Progenitor cell of endocrine pancreas (in vitro differentiated cells): ENCODE measurements around the gene NTMT1. TPM values are rescaled to one million over a fixed set of nuclear protein-coding genes. Genes with fewer than 3 reads are reported as not detected.

Source experiments
- DNase-seq: peaks from one replicate; pipeline ENCODE4 v3.0.0; 2021; ENCODE audit warnings: low spot score; ENCODE audit not compliant: unreplicated experiment
- H3K27ac Mint-ChIP-seq: 2 replicates; pipeline ENCODE4 v1.8.0; 2021; ENCODE audit warnings: mild to moderate bottlenecking, moderate library complexity, mixed read lengths
- H3K27me3 Mint-ChIP-seq: 2 replicates; pipeline ENCODE4 v1.8.0; 2021; ENCODE audit warnings: mixed read lengths
- H3K36me3 Mint-ChIP-seq: 2 replicates; pipeline ENCODE4 v1.8.0; 2022; ENCODE audit warnings: mixed read lengths; ENCODE audit not compliant: insufficient read depth
- H3K4me1 Mint-ChIP-seq: 2 replicates; pipeline ENCODE4 v1.8.0; 2021; ENCODE audit warnings: low read depth, mixed read lengths
- H3K4me3 Mint-ChIP-seq: 2 replicates; pipeline ENCODE4 v1.8.0; 2021; ENCODE audit warnings: low read depth, mild to moderate bottlenecking, moderate library complexity, mixed read lengths
- H3K9me3 Mint-ChIP-seq: 2 replicates; pipeline ENCODE4 v1.8.0; 2021; ENCODE audit warnings: low read depth, mixed read lengths
- CTCF ChIP-seq: fragments of 200-600 bp; sonication (generic); IDR thresholded peaks from one replicate; pipeline ENCODE4 v1.5.0; 2021; ENCODE audit warnings: antibody characterized with exemption, mild to moderate bottlenecking; ENCODE audit not compliant: unreplicated experiment
- total RNA-seq: library from RNA; stranded (reverse); gene quantifications from 2 replicates; pipeline ENCODE4 v1.2.1, GENCODE V29; 2021

The NTMT1 gene
- total RNA-seq, 1 donor from 2014 or later = 26.8 TPM

GRCh38 chr9:129628709-129629108, 2.7 kb downstream of the NTMT1 start:
- Mint-ChIP-seq H3K4me1 (peaks cover 17% of the 10 kb centered on the region), H3K27me3 (no peaks in the 10 kb centered on the region), H3K9me3 (no peaks in the 10 kb centered on the region), H3K27ac (no peak overlapping the region), H3K4me3 (no peak overlapping the region), H3K36me3 (peaks cover 2% of the 10 kb centered on the region)
- DNase-seq = no peak
- no peak for TF ChIP-seq CTCF

GRCh38 chr9:129629251-129629820, 3.4 kb downstream of the NTMT1 start:
- no peaks in the 10 kb centered on the region for H3K9me3 Mint-ChIP-seq
- no peak for DNase-seq
- no peaks in the 10 kb centered on the region for H3K27me3 Mint-ChIP-seq
- H3K4me3 Mint-ChIP-seq = no peak overlapping the region
- peaks cover 2% of the 10 kb centered on the region for H3K36me3 Mint-ChIP-seq
- H3K27ac Mint-ChIP-seq = no peak overlapping the region
- H3K4me1 Mint-ChIP-seq = peaks cover 15% of the 10 kb centered on the region
- no peak for TF ChIP-seq CTCF

- Mint-ChIP-seq H3K4me3 (no peak overlapping the region), H3K4me1 (peaks cover 15% of the 10 kb centered on the region)
Observed at GRCh38 chr9:129630967-129631673, 5.2 kb downstream of the NTMT1 start.

GRCh38 chr9:129631674-129632129, 5.7 kb downstream of the NTMT1 start:
- no peak overlapping the region for H3K4me3 Mint-ChIP-seq
- TF ChIP-seq CTCF = no peak
- peaks cover 4% of the 10 kb centered on the region for H3K36me3 Mint-ChIP-seq
- H3K9me3 Mint-ChIP-seq = no peaks in the 10 kb centered on the region
- peaks cover 11% of the 10 kb centered on the region for H3K4me1 Mint-ChIP-seq
- no peaks in the 10 kb centered on the region for H3K27me3 Mint-ChIP-seq
- DNase-seq = no peak
- H3K27ac Mint-ChIP-seq = no peak overlapping the region

More at GRCh38 chr9:129630967-129631673, 5.2 kb downstream of the NTMT1 start:
- peak overlapping the region; percentile 75 for H3K27ac Mint-ChIP-seq
- no peaks in the 10 kb centered on the region for H3K27me3 Mint-ChIP-seq
- peaks cover 4% of the 10 kb centered on the region for H3K36me3 Mint-ChIP-seq
- H3K9me3 Mint-ChIP-seq = no peaks in the 10 kb centered on the region
- no peak for DNase-seq
- no peak for TF ChIP-seq CTCF

- H3K4me1 Mint-ChIP-seq = peaks cover 4% of the 10 kb centered on the region
- no peak for DNase-seq
- no peaks in the 10 kb centered on the region for H3K27me3 Mint-ChIP-seq
- no peak for TF ChIP-seq CTCF
- no peaks in the 10 kb centered on the region for H3K9me3 Mint-ChIP-seq
- H3K36me3 Mint-ChIP-seq = peaks cover 4% of the 10 kb centered on the region
- H3K4me3 Mint-ChIP-seq = no peak overlapping the region
- H3K27ac Mint-ChIP-seq = no peak overlapping the region
Observed at GRCh38 chr9:129632460-129632859, 6.5 kb downstream of the NTMT1 start.
